ENCODE measurements around the gene MMP21.

Gene MMP21

DNA sequence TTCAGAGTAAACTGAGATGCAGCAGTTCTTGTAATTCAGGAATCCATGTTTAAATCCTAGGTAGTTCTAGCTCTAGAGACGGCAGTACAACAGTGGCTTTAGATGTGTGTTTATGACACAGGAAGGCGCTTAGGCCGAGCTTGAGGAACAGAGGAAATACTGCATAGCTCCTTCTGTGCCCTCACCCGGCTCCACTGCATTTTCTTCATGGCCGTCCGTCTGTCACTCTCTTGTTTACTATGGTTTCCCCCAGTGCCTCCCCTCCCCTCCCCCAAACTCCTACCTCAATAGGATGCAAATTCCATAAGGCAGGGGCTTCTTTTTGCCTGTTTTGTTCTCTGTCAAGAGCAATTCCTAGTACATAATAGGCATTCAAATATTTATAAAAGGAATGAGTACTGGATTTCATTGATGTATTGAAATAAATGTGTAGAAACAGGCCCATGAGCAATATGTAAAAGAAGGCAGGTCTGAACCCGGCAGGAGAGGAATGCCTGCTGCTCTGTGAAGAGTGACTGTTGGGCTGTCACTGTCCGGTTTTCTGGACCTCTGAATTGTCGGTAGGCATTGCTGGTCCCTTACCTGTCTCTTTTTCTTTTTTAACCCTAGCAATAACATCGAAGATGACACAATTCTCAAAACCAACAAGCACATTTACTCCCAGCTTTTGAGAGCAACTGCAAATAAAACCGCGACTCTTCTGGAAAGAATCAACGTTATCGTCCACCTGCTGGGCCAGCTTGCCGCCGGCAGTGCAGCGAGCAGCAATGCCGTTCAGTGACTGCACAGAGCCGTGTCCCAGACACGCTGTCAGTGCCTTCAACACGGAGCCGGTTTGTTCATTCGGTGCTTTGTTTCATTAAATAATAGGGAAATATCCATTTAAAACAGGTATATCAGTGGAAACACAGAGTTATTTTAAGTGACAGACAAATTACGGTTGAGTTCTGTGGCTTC, 12.7 kb downstream of the MMP21 start:
- DNase-seq, result no peak

DNA sequence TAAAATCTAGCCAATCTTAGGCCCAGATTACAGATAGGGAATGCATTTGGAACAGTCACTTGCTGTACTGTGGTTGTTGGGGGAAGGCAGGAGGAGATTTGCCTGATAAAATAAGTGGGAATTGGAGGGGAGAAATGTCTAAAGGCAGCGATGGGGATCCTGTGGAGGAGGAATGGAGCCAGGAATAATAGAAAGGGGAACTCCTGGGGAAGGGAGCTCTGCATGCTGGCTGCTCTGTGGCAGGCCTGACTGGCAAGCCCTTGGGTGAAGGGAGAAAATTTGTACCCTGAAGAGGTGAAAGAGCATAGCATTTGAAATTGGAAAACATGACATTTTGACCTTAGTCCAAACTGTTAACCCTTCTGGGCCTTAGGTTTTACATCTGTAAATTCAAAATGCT, 13.7 kb downstream of the MMP21 start:
- DNase-seq, result no peak

DNA sequence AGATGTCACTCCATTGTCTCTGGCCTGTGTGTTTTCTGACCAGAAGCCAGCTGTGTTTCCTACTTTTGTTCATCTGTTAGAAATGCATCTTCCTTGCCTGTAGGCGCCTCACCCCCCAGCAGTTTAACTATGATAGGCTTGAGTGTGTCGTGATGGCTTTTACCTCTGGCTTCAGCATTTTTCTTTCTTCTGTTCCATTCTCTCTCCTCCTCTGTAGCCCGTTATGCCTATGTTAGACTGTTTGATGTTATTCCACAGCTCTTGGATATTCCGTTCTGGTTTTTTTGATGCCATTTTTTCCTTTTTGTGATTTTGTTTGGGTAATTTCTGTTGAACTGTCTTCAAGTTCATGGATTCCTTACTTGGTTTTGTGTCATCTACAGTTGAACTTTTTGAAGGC, 17.9 kb downstream of the MMP21 start:
- no peak for DNase-seq

DNA sequence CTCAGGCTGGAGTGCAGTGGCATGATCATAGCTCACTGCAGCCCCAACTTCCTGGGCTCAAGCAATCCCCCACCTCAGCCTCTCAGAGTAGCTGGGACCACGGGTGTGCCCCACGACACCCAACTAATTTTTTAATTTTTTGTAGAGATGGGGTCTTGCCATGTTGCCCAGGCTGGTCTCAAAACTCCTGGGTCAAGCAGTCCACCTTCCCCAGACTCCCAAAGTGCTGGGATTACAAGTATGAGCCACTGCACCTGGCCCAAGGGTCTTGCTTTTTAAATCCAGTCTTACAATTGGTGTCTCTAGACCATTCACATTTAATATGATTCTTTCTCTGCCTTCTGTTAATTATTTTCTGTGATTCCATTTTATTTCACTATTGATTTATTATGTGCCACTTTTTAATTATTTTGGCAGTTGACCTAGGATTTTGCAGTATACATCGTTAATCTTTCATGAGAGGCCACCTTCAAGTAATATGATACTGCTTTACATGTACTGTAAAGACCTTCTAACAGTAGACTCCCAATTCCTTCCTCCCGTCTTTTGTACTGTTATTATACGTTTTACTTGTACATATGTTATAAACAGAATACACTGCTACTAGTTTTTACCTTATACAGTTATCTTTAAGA, 18.7 kb downstream of the MMP21 start:
- DNase-seq, result no peak

DNA sequence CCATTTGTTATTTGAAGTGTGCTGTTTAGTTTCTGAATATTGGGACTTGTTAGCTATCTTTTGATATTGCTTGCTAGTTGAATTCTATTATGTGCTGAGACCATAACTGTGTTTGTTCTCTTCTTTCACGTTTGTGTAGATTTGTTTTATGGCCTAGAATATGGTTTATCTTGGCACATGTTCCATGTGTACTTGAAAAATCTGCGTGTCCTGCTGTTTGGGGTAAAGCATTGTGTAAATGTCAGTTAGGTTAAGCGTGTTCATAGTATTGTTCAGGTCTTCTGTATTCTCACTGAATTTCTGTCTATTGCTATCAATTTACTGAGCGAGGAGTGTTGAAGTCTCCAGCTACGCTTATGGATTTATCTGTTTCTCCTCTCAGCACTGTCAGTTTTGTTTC, 19.4 kb downstream of the MMP21 start:
- DNase-seq, result peak; percentile 56

DNA sequence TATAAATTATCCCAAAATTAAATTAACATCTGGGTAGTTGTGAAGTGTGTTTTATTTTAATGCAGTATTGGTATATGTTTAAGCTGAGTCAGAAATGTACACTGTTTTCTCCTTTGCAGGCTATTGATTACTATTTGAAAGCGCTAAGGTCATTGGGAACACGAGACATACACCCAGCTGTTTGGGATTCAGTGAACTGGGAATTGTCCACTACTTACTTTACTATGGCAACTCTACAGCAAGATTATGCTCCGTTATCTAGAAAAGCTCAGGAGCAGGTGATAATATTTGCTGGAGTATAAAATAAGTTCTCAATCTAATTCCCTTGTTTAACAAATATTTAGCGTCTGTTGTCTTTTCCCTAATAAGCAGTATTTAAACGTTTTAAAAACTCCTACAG, 28.2 kb downstream of the MMP21 start:
- DNase-seq, result no peak

DNA sequence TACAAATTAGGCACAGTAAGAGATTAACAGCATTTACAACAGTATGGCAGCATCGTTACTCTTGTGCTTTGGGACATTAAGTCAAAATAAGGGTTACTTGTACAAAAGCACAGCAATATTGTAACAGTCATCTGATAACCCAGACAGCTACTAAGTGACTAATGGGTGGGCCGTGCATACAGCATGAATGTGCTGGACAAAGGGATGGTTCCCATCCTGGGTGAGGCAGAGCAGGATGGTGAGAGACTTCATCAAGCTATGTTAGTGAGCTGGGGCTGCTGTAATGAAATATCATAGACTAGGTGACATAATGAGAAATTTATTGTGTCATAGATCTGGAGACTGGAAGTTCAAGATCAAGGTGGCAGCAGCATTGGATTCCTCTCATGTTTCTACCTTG, 30.7 kb downstream of the MMP21 start:
- DNase-seq, result no peak

DNA sequence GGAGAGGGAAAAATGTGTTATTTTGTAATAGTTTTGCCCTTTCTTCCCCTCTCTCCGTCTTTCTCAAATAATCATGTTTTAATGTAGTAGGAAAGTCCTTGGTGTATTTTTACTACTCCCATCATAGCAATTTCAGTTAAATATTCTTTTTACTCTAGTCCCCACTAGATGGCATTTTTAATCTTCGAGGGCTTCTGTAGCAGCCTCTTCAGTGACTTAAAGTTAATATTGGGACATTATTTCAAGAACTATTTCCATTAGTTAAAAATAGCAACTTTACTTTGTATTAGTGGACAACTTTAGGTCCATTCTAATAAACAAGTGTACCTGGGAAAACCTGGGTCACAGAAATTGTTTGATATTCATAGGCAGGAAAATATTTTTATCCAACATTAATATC, 33.2 kb downstream of the MMP21 start:
- no peak for DNase-seq

DNA sequence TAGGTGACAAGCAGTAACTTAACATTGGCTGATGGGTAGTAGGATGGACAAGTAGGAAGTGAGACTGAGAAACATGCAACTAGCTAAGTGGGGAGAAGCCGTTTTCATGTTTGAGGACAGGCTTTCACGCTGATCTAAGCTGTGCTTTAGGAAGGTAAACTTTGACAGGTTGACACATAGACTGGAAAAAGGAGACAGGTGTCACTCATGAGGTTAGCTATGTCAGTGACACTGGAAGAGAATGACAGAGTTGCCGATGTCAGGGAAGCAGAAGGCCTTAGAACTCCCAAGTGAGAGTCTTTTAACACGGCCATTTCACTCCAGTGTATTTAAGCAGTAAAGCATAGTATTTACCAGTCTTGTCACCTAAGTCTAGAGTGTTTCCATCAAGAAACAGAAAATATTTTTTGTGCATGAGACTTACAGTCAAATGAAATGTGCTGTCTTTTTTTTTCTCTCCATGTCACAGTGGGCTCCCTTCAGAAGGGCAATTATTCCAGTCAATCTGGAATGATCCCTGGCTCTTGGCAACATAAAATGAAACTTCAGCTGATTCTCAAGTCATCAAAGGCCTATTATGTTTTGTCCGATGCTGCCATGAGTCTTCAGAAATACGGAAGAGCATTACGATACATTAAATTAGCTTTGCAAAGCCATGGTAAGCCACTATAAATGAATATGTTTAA, 35.5 kb downstream of the MMP21 start:
- no peak for DNase-seq

DNA sequence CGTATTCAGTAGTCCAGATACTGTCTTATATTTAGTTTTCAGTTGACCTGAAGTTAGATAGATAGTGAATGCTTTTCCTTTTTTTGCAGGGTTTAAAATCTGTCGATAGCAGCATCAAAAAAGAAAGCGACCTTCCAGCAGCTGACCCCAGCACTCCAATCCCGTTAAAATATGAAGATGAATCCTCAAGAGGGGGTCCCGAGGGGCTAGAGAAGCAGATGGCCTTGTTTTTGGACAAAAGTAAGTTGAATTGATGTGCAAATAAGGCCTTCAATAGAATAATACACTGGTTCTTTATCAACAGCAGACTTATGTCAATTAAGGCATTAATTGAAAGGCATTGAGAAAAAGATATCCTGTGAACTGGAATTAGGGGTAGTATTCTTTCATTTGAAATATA, 37.4 kb downstream of the MMP21 start:
- DNase-seq, result no peak

DNA sequence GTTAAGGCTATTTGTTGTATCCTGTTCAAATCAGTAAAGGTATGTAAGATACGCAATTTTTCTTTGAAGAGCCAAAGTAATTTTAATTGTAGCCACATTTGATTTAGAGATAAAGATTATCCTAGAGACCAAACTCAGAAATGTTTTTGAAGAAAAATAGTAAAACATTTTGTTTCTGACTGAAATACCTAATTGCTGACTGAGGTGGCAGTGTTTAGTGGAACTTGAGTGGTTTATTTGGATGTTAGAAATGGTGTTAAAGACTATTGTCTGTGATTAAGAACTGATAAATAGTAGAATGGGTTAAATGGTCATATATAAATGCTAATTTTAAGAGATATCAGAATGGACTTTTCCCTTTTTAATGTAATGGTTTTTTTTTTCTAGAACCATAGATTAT, 40.8 kb downstream of the MMP21 start:
- no peak for DNase-seq

DNA sequence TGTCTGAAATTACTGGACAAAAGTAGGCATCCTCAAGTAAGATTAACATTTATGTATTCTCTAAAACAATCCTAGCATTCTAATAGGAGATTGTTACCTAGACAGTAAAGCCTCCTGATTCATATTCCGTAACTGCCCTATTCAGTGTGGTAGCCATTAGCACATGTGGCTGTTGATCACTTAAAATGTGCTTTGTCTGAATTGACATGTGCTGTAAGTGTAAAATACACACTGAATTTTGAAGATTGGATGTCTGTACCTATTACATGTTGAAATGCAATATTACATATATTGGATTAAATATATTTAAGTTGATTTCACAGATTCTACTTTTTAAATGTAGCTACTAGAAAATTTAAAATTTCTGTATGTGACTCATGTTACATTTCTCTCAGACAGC, 41.5 kb downstream of the MMP21 start:
- DNase-seq, result no peak

DNA sequence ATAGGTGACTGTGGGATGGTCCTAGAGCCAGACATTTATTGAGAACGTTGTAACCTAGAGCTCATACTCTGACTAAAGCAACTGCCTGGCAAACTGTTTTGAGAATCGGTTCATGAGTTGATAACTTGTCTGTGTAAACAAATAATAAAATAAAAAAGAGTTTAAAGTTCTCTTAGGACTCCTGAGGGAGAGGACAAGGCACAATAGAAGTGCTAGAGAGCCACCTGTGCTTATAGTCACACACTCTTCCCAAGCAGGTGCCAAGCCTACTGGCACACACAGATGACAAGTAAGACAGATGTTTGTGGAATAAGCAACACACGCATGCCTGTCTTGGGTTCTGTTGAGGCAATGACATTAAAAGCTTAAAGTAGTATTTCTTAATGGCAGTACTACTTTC, 48.2 kb downstream of the MMP21 start:
- no peak for DNase-seq

DNA sequence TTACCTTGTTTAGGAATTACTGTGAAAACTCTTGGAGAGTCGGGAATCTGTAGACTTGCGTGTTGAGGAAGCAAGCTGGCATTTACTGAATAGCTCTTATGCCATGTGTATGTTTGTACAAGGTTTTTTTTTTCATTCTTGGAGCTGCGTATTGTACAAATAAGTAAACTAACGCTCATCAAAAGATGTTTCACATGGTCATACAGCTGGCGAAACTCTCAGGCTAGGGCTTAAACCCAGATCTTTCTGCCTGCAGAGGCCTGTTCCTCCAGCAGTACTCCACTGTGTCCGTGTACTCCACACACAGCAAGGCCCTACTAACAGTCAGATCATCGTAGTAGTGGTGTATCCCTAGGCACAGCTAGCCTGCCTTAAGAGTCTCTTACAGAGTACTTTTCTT, 48.7 kb downstream of the MMP21 start:
- DNase-seq, result no peak

DNA sequence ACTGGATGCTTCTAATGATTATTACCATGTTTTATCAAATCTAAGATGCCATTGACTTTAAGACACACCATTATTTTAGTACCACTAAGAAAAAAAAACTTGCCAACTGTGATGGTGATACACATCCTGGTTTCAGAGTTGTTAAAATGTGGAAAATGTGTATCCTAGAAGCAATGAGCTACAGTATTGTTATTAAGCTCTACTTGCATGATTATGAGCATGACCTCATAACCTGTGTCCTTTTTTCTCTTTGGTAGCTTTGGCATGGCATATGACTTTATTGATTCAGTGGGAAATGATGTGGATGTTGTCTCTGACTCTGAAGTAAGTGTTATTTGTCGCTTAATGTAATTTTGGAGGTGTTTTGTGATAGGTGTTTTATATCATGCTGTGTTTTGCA, 52.8 kb downstream of the MMP21 start:
- DNase-seq, result no peak

DNA sequence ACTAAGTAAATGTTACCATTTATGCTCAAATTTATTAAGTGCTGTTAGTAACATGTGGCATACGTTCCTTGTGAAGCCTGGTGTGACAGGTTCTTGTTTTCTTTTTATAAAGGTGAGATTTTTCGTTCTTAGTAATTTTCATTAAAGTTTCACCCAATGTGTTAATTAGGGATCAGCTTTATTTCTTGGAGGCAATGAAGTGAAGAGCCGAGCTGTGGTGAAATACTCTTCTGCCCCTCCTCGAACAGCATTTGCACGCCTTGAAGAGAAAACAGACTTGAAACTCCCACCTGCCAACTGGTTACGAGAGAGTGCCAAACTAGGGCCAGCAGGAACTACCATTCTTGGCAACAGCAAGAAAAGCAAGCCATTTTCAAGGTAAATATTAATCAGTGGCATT, 54.6 kb downstream of the MMP21 start:
- no peak for DNase-seq

DNA sequence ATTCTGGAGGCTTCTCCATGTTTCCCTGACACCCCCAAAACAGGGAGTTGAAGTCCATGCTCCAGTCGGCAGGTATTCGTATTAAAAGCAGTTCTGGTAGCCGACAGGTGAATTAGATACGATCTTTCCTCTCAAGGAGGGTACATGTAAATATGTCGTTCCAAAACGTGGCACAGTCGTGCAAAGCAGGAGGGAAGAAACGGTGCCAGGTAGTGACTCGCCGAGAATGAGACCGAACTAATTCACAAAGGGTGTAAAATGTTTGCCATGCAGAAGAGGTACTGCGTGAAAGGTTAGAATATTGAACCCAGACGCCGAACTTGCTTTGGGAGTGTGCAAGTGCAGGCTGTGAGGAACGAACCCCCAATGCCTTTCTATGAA, 55.6 kb downstream of the MMP21 start:
- DNase-seq, result no peak

DNA sequence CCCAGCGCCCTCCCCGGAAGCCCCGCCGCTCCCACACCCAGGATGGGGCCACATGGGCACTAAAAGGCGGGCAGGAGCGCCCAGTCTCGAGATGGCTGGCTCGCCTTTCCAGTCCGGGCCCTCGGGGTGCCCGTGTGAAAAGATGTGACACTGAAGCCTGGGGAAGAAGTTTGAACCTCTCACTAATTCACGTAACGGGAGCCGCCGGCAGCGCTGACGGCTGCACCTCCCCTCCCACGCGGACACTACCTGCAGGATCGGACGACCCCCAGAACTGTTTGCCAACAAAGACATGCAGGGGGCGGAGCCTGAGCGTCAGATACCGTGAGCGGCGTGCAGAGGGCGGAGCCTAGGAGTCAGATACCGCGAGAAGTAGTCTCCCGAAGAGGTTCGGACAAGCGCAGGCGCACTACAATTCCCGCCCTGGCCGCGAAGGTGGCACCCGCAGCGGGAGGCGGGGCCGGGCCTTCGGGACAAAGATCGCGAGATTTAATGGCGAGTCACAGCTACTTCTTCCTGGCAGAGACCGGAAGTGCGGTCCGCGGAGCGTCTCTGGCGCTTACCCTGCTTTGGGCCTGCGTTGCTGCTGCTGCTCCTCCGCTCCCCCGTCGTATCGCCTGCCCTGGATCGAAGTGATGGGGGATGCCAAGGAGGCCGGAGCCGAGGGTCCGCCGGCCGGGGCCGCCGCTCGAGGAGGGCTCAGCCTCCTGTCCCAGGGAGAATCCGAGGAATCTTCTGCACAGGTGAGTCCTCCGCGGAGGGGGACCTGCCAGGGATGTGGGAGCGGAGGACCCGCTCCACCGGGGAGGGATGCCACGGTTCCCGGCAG, 56.2 kb downstream of the MMP21 start, which contains the start of gene EDRF1:
EDRF1 (plus strand) TSS at position 537 of the 829 bp plus-strand sequence; CDS start at position 636, 99 bp downstream.
- DNase-seq, result peak; percentile 89

Measured in NCI-H774 (cell line).